Raji (cell line): ENCODE measurements around the gene CACUL1.

Source experiments
- POLR2A ChIP-seq: IDR thresholded peaks from 2 replicates; pipeline ENCODE4 v1.6.1; 2011; ENCODE audit warnings: low read depth, low read length, control low read depth; ENCODE audit not compliant: insufficient read depth

CACUL1 gene

GRCh38 chr10:118721539-118721876 lies 33.3 kb downstream of the CACUL1 start:
- TF ChIP-seq POLR2A: no peak

GRCh38 chr10:118720685-118721538 lies 33.9 kb downstream of the CACUL1 start:
- no peak for TF ChIP-seq POLR2A

- no peak for TF ChIP-seq POLR2A
Observed at GRCh38 chr10:118714366-118714765, 40.4 kb downstream of the CACUL1 start.

- no peak for TF ChIP-seq POLR2A
Observed at GRCh38 chr10:118712930-118713634, 41.7 kb downstream of the CACUL1 start.

- TF ChIP-seq POLR2A: no peak
Observed at GRCh38 chr10:118712080-118712479, 42.7 kb downstream of the CACUL1 start.

- no peak for TF ChIP-seq POLR2A
Observed at GRCh38 chr10:118710487-118710886, 44.3 kb downstream of the CACUL1 start.

- no peak for TF ChIP-seq POLR2A
Observed at GRCh38 chr10:118708571-118708970, 46.2 kb downstream of the CACUL1 start.

- TF ChIP-seq POLR2A: no peak
Observed at GRCh38 chr10:118704711-118705110, 50.1 kb downstream of the CACUL1 start.

- TF ChIP-seq POLR2A: no peak
Observed at GRCh38 chr10:118701529-118702323, 53.0 kb downstream of the CACUL1 start.

- TF ChIP-seq POLR2A: no peak
Observed at GRCh38 chr10:118698421-118698820, 56.3 kb downstream of the CACUL1 start.

GRCh38 chr10:118694848-118695247 lies 59.9 kb downstream of the CACUL1 start:
- no peak for TF ChIP-seq POLR2A

GRCh38 chr10:118692872-118693271 lies 61.9 kb downstream of the CACUL1 start:
- no peak for TF ChIP-seq POLR2A

GRCh38 chr10:118689070-118689858 lies 65.5 kb downstream of the CACUL1 start:
- no peak for TF ChIP-seq POLR2A

- TF ChIP-seq POLR2A: no peak
Observed at GRCh38 chr10:118687472-118687871, 67.3 kb downstream of the CACUL1 start.

- TF ChIP-seq POLR2A: no peak
Observed at GRCh38 chr10:118682533-118682932, 72.2 kb downstream of the CACUL1 start.
